SU-DHL-6 (cell line): ENCODE data around the gene APOL2.

Source experiments
- EZH2phosphoT487 ChIP-seq: fragments of 200-600 bp; sonication (generic), shearing (Covaris generic); conservative IDR thresholded peaks from 2 replicates; pipeline ENCODE4 v1.6.1; 2018; ENCODE audit warnings: mild to moderate bottlenecking, antibody characterized with exemption, low read length, moderate library complexity, mixed read lengths
- TF ChIP-seq, protein P1 (sequence below): fragments of 200-600 bp; sonication (generic); IDR thresholded peaks from one replicate; pipeline ENCODE4 v1.5.1; 2017; ENCODE audit warnings: antibody characterized with exemption, mild to moderate bottlenecking, low read length, moderate library complexity; ENCODE audit not compliant: insufficient read depth, poor library complexity, severe bottlenecking

DNA sequence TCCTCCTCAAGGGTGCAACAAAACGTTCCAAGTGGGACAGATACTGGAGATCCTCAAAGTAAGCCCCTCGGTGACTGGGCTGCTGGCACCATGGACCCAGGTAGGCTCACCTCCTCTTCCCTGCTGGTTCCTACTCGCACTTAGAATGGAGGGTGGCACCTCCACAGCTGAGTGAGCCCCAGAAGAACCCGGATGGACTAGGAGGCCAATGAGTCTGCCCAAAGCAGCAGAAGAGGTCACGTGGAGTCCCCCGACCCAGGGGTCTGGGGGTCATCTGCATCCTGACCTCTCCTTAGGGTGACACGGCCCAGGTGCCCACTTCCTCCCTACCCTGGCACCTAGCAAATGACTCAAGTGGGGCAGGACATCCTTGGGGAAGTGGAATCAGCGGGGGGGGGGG lies 18.0 kb upstream of the APOL2 start:
- TF ChIP-seq, protein P1, sequence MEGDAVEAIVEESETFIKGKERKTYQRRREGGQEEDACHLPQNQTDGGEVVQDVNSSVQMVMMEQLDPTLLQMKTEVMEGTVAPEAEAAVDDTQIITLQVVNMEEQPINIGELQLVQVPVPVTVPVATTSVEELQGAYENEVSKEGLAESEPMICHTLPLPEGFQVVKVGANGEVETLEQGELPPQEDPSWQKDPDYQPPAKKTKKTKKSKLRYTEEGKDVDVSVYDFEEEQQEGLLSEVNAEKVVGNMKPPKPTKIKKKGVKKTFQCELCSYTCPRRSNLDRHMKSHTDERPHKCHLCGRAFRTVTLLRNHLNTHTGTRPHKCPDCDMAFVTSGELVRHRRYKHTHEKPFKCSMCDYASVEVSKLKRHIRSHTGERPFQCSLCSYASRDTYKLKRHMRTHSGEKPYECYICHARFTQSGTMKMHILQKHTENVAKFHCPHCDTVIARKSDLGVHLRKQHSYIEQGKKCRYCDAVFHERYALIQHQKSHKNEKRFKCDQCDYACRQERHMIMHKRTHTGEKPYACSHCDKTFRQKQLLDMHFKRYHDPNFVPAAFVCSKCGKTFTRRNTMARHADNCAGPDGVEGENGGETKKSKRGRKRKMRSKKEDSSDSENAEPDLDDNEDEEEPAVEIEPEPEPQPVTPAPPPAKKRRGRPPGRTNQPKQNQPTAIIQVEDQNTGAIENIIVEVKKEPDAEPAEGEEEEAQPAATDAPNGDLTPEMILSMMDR = no peak
- TF ChIP-seq EZH2phosphoT487 = no peak
